Measurements from ENCODE around the gene VASH1. TPM values are rescaled to one million over a fixed set of nuclear protein-coding genes. Genes with fewer than 3 reads are reported as not detected.

The VASH1 gene
- total RNA-seq, 1 donor from 2014 or later = 13.6 TPM

- no peak overlapping the region for H3K27ac ChIP-seq (ENCODE audit: low read depth, low read length)
- no peak overlapping the region for H3K4me3 ChIP-seq (ENCODE audit: insufficient read depth, low read depth, low read length)
- no peaks in the 10 kb centered on the region for H4K20me1 ChIP-seq (ENCODE audit: insufficient read depth, low read length)
- peak overlapping the region; percentile 16 for H3K4me3 Mint-ChIP-seq (ENCODE audit: unreplicated experiment)
- no peak for TF ChIP-seq CTCF (IDR thresholded peaks at IDR 0.05; ENCODE audit: insufficient read depth, low read depth, low read length)
- no peak for TF ChIP-seq EZH2 (IDR thresholded peaks at IDR 0.05; ENCODE audit: insufficient read depth, low read length)
- no peaks in the 10 kb centered on the region for H3K4me1 ChIP-seq (ENCODE audit: insufficient read depth, low read length)
- H3K9ac ChIP-seq (ENCODE audit: low read length) = no peak overlapping the region
- peaks cover 13% of the 10 kb centered on the region for H3K27me3 Mint-ChIP-seq (ENCODE audit: low read depth, unreplicated experiment)
- no peaks in the 10 kb centered on the region for H3K36me3 ChIP-seq (ENCODE audit: insufficient read depth, low read length)
- H3K4me2 ChIP-seq (ENCODE audit: low read length) = no peak overlapping the region
- H3K27me3 ChIP-seq (ENCODE audit: insufficient read depth, low read length) = peaks cover 2% of the 10 kb centered on the region
- H3K9me3 Mint-ChIP-seq (ENCODE audit: unreplicated experiment) = peaks cover 48% of the 10 kb centered on the region
- no peak overlapping the region for H2AFZ ChIP-seq (ENCODE audit: low read depth, low read length)
- H3K79me2 ChIP-seq (ENCODE audit: insufficient read depth, low read length) = no peaks in the 10 kb centered on the region
- H3K9me3 ChIP-seq (ENCODE audit: insufficient read depth, low read depth, low read length) = no peaks in the 10 kb centered on the region
- FAIRE-seq = no peak
- DNase-seq (ENCODE audit: low read depth) = no peak
- H3K4me1 Mint-ChIP-seq (ENCODE audit: low read depth, unreplicated experiment) = peaks cover 6% of the 10 kb centered on the region
- peaks cover 8% of the 10 kb centered on the region for H3K36me3 Mint-ChIP-seq (ENCODE audit: low read depth, unreplicated experiment)
- peak overlapping the region; percentile 63 for H3K27ac Mint-ChIP-seq (ENCODE audit: unreplicated experiment)
Observed at GRCh38 chr14:76742966-76743365, 18.3 kb upstream of the VASH1 start.

- peaks cover 37% of the 10 kb centered on the region for H3K27me3 Mint-ChIP-seq (ENCODE audit: low read depth, unreplicated experiment)
- no peaks in the 10 kb centered on the region for H3K36me3 Mint-ChIP-seq (ENCODE audit: low read depth, unreplicated experiment)
- Histone ChIP-seq H3K36me3 (ENCODE audit: insufficient read depth, low read length) (no peaks in the 10 kb centered on the region), H3K4me2 (ENCODE audit: low read length) (no peak overlapping the region), H4K20me1 (ENCODE audit: insufficient read depth, low read length) (no peaks in the 10 kb centered on the region), H3K27ac (ENCODE audit: low read depth, low read length) (no peak overlapping the region), H3K4me3 (ENCODE audit: insufficient read depth, low read depth, low read length) (no peak overlapping the region), H2AFZ (ENCODE audit: low read depth, low read length) (no peak overlapping the region), H3K9ac (ENCODE audit: low read length) (no peak overlapping the region), H3K9me3 (ENCODE audit: insufficient read depth, low read depth, low read length) (no peaks in the 10 kb centered on the region), H3K27me3 (ENCODE audit: insufficient read depth, low read length) (no peaks in the 10 kb centered on the region), H3K79me2 (ENCODE audit: insufficient read depth, low read length) (no peaks in the 10 kb centered on the region), H3K4me1 (ENCODE audit: insufficient read depth, low read length) (no peaks in the 10 kb centered on the region)
- peaks cover 15% of the 10 kb centered on the region for H3K9me3 Mint-ChIP-seq (ENCODE audit: unreplicated experiment)
- TF ChIP-seq EZH2 (IDR thresholded peaks at IDR 0.05; ENCODE audit: insufficient read depth, low read length) (no peak), CTCF (IDR thresholded peaks at IDR 0.05; ENCODE audit: insufficient read depth, low read depth, low read length) (no peak)
- peaks cover 2% of the 10 kb centered on the region for H3K4me1 Mint-ChIP-seq (ENCODE audit: low read depth, unreplicated experiment)
- DNase-seq (ENCODE audit: low read depth) (no peak), FAIRE-seq (no peak)
- H3K27ac Mint-ChIP-seq (ENCODE audit: unreplicated experiment) = no peak overlapping the region
- no peak overlapping the region for H3K4me3 Mint-ChIP-seq (ENCODE audit: unreplicated experiment)
Observed at GRCh38 chr14:76752744-76753143, 8.5 kb upstream of the VASH1 start.

- H3K36me3 Mint-ChIP-seq (ENCODE audit: low read depth, unreplicated experiment) = no peaks in the 10 kb centered on the region
- H3K4me3 ChIP-seq (ENCODE audit: insufficient read depth, low read depth, low read length) = no peak overlapping the region
- peaks cover 13% of the 10 kb centered on the region for H3K9me3 Mint-ChIP-seq (ENCODE audit: unreplicated experiment)
- no peaks in the 10 kb centered on the region for H3K36me3 ChIP-seq (ENCODE audit: insufficient read depth, low read length)
- no peaks in the 10 kb centered on the region for H3K9me3 ChIP-seq (ENCODE audit: insufficient read depth, low read depth, low read length)
- H3K4me1 Mint-ChIP-seq (ENCODE audit: low read depth, unreplicated experiment) = peaks cover 2% of the 10 kb centered on the region
- no peak overlapping the region for H3K27ac Mint-ChIP-seq (ENCODE audit: unreplicated experiment)
- no peak overlapping the region for H3K27ac ChIP-seq (ENCODE audit: low read depth, low read length)
- H3K4me3 Mint-ChIP-seq (ENCODE audit: unreplicated experiment) = no peak overlapping the region
- no peak overlapping the region for H3K4me2 ChIP-seq (ENCODE audit: low read length)
- no peak for TF ChIP-seq CTCF (IDR thresholded peaks at IDR 0.05; ENCODE audit: insufficient read depth, low read depth, low read length)
- no peak for TF ChIP-seq EZH2 (IDR thresholded peaks at IDR 0.05; ENCODE audit: insufficient read depth, low read length)
- no peak for DNase-seq (ENCODE audit: low read depth)
- no peaks in the 10 kb centered on the region for H4K20me1 ChIP-seq (ENCODE audit: insufficient read depth, low read length)
- no peak overlapping the region for H2AFZ ChIP-seq (ENCODE audit: low read depth, low read length)
- H3K79me2 ChIP-seq (ENCODE audit: insufficient read depth, low read length) = no peaks in the 10 kb centered on the region
- no peaks in the 10 kb centered on the region for H3K4me1 ChIP-seq (ENCODE audit: insufficient read depth, low read length)
- H3K9ac ChIP-seq (ENCODE audit: low read length) = no peak overlapping the region
- FAIRE-seq = no peak
- H3K27me3 Mint-ChIP-seq (ENCODE audit: low read depth, unreplicated experiment) = peaks cover 41% of the 10 kb centered on the region
- no peaks in the 10 kb centered on the region for H3K27me3 ChIP-seq (ENCODE audit: insufficient read depth, low read length)
Observed at GRCh38 chr14:76753541-76754198, 7.6 kb upstream of the VASH1 start.
